Mesangial cell (primary cell): ENCODE measurements around the gene PLXNA2. TPM values are rescaled to one million over a fixed set of nuclear protein-coding genes. Genes with fewer than 3 reads are reported as not detected.

Source experiments
- total RNA-seq: library from RNA; depleted of rRNA; stranded (reverse); fragments of >200 nt; gene quantifications from 2 replicates; pipeline ENCODE4 v1.2.3, GENCODE V29; 2015

The PLXNA2 gene, protein sequence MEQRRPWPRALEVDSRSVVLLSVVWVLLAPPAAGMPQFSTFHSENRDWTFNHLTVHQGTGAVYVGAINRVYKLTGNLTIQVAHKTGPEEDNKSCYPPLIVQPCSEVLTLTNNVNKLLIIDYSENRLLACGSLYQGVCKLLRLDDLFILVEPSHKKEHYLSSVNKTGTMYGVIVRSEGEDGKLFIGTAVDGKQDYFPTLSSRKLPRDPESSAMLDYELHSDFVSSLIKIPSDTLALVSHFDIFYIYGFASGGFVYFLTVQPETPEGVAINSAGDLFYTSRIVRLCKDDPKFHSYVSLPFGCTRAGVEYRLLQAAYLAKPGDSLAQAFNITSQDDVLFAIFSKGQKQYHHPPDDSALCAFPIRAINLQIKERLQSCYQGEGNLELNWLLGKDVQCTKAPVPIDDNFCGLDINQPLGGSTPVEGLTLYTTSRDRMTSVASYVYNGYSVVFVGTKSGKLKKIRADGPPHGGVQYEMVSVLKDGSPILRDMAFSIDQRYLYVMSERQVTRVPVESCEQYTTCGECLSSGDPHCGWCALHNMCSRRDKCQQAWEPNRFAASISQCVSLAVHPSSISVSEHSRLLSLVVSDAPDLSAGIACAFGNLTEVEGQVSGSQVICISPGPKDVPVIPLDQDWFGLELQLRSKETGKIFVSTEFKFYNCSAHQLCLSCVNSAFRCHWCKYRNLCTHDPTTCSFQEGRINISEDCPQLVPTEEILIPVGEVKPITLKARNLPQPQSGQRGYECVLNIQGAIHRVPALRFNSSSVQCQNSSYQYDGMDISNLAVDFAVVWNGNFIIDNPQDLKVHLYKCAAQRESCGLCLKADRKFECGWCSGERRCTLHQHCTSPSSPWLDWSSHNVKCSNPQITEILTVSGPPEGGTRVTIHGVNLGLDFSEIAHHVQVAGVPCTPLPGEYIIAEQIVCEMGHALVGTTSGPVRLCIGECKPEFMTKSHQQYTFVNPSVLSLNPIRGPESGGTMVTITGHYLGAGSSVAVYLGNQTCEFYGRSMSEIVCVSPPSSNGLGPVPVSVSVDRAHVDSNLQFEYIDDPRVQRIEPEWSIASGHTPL (N-terminal part only)
- total RNA-seq = 2.8 and 5.9 TPM in 2 replicates

DNA sequence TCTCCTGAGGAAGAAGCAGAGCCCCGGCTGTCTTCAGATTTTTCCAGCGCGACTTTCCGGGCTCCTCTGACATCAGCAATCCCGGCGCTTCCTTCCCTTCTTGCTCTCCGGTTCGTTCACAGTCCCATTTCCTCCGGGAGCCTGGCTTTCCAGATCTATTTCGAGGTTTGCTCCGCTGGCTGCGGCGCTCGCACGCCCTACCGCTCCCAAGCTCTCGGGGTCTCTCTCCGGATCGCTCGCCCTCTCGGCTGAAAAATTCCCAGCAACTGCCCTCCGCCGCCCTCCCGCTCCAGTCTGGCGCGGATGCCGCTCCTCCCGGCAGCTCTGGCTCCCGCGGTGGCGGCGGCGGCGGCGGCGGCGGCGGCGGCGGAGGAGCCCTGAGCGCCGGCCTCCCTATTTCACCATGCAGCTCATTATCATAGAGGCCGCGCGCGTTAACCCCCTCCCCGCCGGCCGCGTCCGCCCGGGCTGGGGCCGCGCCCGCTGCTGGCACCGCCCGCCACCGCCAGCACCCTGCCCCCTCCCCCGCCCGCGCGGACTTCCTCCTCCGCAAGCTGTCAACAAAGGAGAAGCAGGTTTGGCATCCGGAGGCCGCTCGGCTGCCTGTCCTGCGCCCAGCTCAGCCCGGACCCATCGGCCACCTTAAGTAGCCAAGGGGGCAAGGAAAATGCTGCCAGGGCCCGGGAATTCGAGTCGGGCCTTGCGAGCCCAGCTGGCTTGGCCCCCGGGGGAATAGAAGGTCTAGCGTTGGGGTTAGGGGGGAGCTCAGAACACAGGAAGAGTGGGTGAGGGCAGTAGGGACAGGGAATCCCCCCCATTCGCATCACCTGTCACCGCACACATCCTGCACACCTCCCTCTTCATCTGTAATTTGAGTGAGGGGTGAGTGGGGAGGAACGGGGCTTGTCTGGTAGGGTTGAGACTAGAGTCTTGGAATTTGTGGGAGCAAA is at the start of gene PLXNA2:
Gene PLXNA2 (minus strand): TSS at position 418 of the 950 bp plus-strand sequence. CDS start 26,462 bp downstream, outside the sequence.

